Stimulated activated CD8-positive, alpha-beta memory T cell treated with anti-CD3 and anti-CD28 coated beads, Interleukin-4, amount 100 ng/mL, for 4 hours (primary cell): ENCODE data around the gene ZNF275.
"Not testable (repeated sequence)": the region's sequence is repeated elsewhere in the genome, so short reads cannot be mapped to it uniquely, and the experiment has no call there.

Source experiments
- DNase-seq, 2 donors: peaks; one replicate each; pipeline ENCODE4 v3.0.0-alpha.2; 2020; ENCODE audit warnings: low read depth in 2 of 2, low spot score in 1 of 2

The ZNF275 gene, protein sequence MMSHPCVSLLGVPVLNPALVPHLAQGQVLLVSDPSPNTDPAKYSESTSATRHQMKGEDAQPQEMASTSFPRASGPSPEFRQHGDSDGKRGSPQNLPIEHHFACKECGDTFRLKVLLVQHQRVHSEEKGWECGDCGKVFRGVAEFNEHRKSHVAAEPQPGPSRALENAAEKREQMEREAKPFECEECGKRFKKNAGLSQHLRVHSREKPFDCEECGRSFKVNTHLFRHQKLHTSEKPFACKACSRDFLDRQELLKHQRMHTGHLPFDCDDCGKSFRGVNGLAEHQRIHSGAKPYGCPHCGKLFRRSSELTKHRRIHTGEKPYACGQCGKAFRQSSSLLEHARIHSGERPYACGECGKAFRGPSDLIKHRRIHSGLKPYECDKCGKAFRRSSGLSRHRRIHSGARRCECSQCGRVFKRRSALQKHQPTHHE

DNA sequence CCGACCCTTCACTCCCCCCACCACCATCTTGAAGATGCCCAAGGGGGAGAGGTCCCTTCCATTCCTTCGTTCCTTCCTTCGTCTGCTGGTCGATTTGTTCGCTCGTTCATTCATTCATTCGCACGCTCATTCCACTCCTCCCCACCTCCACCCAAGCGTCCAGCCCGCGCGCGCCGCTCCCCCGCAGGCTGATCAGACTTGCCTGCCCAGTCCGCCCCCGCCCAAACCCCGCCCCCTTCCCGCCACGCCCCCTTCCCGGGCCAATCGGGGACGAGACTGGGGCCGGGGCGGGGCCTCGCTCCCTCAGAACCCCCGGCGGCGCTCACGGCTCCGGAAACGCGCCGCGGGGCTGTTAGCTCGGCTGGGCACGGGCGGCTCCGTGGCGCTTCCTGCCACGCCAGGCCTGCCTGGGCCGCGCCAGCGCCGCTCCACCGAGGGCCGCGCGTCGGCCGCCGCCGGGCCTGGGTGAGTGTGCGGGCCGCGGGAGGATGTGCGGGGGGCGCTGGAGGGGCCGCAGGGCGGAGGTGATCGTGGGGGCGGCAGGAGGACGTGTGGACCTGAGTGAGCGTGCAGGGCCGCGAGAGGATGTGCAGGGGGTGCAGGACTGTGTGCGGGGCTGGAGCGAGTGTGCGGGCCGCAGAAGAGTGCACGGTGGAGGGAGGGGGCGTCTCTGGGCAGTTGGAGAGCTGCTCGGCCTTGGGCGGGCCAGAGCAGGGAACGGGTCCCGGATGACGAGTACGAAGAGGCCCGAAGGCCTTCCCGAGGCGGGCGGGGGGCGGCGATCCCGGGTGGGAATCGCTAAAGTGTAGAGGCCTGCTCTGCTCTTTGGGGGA, at the start of gene ZNF275:
Gene ZNF275, plus strand, starts transcription at position 333 of the 833 bp plus-strand sequence. CDS start 2,527 bp downstream, outside the sequence.
- DNase-seq: peak; percentile 38 to 58

DNA sequence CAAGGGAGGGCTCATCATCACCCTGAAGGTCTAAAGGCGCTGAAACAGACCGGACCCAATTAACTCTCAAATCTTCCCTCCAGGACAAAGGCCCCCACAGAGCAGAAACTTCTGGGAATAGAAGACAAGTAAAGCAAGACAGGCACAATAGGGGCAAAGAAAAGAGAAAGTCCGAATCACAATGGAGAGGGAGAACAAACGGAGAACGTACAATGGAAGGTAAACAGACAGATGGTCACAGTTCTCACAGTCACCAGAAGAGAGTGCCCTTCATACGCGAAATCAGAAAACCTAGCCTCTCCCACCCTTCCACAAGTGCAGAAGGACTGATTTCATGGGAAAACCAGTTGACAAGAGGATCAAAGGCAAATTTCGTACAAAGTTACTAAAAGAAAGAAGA, 48.3 kb upstream of the ZNF275 start:
- DNase-seq: not testable (repeated sequence)

DNA sequence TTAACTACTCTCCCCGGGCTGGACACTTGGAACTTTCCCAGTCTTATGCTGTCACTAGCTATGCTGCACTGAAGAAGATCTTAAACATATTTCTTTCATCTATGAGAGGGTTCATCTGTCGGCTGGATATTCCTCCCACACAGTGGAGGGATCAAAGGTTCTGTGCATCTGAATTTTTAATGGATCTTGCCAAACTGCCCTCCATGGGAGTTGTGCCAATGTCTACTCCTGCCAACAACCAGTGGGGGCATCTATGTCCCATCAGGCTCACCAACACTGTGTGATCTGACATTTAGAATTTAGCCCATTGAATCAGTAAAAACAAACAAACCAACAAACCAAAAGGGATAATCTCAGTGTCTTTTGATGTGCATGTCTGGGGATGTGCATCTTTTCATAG, 45.1 kb upstream of the ZNF275 start:
- not testable (repeated sequence) for DNase-seq

DNA sequence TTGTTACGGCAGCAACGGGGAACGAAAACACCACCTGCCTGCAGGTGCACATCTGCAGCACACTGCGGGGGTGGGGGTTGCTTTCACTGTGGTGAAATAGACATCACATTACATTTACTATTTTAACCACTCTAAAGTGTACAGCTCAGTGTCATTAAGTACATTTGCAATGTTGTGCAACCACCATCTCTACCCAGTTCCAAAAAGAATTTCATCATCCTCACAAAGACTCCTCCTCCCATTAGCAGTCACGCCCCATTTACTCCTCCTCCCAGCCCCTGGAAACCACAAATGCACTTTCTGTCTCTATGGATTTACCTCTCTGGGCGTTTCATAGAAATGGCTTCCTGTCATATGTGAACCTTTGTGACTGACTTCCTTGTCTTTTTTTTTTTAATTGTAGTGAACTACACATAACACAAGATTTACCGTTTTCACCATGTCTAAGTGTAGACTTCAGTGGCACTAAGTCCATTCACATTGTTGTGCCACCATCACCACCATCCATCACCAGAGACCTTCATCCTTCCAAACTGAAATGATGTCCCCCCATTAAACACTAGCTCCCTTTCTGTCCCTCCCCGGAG, 40.4 kb upstream of the ZNF275 start:
- not testable (repeated sequence) for DNase-seq

DNA sequence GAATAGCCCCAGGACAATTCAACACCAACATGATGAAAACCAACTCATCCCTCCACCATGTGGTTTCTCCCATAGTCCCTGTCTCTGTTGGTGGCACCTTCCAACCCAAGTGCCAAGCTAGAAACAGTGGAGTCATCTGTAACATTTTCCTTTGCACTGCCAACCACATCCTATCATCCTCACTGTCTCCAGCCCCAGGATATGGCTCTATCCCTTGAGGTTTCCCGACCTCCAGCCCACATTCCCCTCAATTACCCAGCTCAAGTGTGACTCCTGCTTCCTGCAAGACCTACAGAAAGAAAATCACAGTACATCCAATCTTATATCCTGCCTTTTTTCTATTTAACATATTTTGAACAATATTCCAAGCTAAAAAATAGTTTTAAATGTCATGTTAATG, 36.6 kb upstream of the ZNF275 start:
- DNase-seq: no peak

DNA sequence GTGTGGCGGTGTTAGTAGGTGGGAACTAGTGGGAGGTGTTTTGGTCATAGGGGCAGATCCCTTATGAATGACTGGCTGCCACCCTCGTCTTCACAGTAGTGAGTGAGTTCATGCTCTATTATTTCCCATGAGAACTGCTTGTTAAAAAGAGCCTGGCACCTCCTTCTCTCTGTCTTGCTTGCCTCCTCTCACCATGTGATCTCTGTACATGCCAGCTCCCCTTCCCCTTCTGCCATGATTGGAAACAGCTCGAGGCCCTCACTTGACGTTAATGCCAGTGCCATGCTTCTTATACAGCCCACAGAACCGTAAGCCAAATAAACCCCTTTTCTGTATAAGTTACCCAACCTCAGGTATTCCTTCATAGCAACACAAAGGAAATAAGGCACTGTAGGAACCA, 34.1 kb upstream of the ZNF275 start:
- no peak for DNase-seq

DNA sequence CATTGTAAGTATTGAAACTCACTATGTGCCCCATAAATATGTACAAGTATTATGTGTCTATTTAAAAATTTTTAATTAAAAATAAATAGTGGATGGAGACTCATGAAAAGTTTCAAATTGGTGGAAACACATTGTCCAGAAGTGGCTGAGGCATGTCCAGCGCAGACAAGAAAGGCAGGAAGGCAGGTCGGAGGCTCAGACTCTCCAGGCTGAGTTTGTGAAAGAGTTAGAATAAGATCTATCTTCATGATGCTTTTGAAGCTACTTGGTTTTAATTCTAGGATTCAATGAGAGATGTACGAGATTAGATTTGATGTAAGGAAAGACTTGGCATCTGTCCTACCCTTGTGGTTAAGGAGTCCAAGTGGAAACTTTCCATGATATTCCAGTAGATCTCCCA, 32.2 kb upstream of the ZNF275 start:
- DNase-seq: no peak

DNA sequence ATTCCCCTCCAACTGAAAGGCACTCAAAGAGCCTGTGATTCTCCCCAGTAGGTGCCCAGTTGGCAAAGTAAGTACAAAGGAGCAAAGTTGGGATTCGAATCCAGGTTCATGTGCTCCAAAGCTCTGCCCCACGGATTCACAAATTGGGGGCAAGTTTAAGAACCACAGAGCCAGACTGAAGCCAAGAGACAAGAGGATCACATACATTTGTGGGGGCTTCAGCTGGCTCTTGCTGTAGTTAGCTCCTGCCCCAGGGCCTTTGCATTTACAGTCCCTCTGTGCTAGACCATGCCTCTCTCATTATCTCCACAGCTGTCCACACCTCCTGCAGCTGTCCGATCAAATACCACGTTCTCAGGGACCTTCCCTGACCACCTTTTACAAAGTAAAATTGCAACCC, 31.2 kb upstream of the ZNF275 start:
- DNase-seq: no peak

DNA sequence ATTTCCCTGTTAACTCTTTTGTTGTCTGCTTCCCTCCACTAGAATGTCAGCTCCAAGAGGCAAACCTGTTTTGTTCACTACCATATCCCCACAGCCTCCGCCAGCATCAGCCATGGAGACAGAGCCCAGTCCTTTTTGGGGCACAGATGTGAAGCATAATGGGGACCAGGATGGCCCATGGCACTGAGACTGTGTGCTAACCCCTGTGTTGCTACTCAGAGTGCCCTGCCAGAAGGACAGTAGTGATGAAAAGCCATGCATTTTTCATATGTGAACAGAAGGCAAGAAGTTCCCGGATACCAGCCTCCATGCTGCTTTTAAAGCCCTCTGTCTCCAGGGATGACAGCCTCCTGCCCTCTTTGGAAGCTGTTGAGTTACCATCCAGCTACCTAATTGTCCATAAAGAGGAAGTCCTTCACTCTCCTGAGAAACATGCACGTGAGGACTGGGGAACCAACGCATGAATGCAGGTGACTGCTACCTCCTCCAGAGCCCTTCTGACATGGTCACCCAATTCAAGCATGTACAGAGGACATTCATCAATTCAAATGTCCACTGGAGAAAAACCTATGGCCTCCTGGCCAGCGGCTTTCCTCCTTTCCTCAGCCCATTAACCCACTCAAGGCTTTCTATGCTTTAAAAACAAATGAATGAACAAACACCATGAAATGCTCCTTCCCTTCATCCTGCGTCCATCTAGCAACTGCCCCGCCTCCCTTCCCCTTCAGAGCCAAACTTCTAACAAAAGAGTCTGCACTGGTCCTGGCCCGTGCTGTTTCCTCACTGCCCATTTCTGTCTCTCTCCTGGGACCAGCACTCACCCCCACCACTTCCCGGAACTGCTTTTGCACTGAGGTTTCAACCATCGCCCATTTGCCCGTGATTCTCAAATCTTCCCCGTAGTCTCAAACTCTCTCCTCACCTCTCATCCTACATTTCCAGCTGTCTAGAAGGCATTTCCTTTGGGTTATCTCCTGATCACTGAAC, 30.4 kb upstream of the ZNF275 start:
- DNase-seq: no peak

DNA sequence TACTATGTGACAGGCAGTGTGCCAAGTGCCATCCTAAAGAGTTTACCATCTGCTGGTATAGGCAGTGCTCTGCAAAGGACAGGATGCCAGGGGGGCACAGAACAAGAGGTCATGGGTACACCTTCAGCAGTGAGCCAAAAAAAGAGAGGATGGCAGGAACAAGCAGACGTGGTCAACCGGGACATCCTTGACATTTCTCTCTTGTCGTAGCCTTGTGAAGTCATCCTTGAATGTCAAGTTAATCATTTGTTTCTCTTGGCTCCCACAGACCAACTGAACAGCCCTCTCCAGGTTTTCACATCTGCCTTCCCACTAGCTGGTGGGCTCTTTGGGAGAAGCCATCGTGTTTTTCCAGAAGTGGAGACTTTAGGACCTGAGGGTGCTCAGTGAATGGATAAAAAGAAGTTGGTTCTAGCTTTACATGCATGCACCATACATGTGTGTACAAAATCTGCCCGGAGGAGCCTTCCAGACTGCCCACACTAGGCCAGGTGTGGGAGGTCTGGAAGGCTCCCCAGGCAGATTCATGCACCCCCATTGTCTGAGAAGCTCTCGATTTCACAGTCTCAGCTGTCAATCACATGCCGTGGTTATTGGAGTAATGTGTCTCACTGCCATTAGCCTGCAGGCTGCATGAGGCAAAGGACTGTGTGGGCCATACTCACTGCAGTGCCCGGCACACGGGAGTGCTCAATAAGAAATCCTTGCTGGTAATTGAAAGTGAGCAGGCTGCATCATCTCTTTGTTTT, 28.8 kb upstream of the ZNF275 start:
- DNase-seq: no peak

DNA sequence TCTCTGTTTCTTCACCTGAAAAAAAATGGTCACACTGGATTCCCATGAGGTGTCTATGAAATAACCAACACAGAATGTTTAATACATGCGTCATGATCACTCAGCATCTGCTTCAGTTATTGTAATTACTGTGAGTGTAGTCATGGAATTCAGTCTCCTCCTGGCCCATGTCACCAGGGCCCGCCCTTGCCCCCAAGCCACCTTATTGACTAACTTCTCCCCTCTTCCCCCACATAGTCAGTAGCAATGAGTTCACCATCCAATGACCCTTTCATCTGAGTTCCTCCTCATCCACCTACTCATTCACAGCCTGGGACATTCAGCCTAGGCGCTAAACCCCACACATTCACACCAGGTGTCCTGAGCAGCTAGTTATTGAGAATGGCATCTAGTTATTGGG, 28.0 kb upstream of the ZNF275 start:
- no peak for DNase-seq

DNA sequence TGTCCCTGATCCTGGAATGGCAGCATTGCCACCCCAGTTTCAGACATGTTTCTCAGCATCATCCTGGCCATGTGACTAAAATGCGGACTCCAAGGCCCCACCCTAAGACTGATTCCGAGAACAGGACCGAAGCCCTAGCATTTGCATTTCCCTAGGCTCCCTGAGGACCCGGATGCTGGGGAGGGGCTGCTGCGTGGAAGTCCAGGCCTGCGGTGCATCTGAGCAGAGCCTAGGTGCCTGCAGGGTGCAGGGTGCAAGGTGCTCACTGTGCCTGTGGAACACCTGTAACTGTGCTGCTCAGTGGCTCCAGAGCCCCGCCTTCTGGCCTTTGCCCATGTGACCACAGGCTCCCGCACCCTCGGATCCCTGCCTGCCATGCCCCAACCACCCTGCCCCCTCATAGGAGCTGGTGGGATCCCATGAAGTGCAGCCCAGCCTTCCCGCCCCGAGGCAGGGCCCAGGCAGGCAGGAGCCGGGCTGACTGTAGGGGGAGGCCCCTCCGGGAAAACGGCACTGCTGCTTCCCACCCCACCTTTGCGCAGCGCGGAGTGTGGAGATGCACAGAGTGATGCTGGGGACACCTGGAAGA, 27.3 kb upstream of the ZNF275 start:
- no peak for DNase-seq

DNA sequence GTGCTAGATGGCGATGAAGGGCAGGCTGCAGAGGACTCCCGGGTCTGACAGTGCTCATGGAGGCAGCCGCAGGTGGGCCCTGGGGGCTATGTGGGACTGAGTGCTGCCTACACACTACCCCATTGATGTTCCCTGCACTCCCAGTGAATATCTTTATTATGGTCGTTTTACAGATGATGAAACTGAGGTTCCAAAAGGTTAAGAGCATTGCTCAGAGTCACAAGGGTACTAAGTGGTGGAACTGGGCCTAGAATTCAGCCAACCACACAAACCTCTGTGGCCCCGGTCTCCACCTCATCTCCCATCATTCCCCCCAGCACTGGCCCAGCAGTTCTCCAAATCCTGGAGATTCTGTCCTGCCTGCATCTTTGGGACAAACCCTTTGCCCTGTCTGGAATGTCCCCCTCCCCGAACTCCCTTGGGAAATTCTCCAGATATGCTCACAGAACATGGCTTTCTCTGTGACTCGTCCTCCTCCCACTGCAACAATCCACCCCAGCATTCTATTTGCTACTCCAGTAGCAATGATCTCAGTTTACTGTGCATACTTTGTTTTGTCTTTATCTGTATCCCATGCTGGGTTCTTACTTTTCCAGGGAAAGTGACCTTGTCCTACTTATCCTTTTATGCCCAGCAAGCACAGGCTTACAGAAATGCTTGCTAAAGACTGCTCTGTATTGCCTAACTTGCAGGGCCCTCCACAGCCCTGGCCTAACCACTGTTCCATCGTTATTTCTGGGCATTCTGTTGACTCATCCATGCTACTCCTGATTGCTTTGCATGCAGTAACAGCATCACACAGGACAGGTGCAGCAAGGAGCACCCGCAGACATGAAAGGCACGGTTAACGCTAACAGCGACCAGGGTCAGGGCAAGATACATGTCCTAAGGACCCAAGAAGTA, 26.4 kb upstream of the ZNF275 start:
- DNase-seq: no peak

DNA sequence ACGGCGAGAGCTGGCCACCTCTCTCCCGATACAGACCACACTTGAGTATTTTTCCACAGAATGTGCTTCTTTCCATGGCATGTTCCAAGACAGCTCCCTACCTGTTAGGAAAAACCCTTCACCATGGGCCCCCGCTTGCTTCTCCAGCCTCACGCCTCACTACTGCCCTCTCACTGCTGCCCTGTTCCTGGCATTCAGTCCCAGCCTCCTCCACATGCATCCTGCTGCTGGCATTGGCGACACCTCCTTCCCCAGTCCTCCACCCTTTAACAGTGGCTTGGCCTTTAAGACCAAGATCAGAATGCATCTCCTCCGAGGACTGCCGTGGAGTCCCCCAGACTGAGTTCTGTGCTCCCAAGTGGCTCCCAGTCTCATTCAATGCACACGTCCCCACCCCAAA, 23.1 kb upstream of the ZNF275 start:
- DNase-seq: no peak

DNA sequence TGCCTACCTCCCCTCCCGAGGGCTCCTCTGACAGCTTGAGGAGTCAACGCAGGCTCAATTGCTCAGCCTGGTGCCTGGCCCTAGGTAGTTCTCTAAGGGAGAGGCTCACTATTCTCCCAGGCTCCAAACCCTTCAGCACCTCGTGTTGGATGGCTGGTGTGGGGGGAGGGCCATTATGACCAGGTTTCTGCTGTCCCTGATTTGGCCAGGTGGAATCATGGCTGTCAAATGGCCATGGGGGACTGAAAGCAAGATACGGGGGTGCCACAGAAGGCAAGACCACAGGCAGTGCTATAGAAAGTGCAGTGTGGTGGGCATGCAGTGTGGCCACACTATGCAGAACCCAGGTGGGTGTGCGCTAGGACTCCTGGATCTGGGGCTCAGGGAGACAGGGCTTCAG, 21.9 kb upstream of the ZNF275 start:
- no peak for DNase-seq

DNA sequence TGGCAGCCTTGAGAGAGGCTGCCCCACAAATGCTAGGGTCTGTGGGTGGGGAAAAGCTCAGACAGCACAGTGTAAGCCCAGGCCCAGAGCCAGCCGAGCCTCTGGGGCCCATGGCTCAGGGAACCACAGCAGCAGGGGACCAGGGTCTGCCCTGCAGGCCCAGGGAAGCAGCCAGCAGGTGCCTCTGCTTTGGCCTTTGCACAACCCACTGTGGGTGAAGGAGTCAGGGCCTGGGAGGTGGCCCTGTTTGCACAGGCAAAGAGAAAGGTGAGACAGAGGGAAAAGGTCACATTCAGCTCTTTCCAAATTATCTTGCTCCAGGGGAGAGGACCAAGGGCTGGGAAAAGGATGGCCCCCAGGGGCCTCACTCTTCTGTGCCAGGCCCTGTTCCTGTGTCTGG, 21.1 kb upstream of the ZNF275 start:
- DNase-seq: no peak

DNA sequence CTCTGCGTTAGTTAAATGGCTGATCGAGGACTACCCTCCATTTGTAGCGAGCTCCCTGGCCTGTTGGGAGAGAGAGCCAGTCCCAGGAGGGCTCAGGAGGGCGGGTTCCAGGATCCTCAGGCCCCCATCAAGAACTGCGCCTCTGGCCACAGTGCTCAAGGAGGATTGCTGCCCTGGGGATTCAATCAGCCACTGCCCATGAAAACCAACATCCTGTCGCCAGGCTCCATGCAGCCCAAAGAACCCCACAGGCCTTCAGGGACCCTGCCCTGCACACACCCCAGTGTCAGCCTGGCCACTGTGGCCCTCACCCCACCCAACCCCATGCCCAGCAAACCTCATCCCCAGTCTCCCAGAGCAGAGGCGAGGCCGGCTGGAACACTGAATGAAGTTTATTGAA, 16.6 kb upstream of the ZNF275 start:
- DNase-seq: no peak

DNA sequence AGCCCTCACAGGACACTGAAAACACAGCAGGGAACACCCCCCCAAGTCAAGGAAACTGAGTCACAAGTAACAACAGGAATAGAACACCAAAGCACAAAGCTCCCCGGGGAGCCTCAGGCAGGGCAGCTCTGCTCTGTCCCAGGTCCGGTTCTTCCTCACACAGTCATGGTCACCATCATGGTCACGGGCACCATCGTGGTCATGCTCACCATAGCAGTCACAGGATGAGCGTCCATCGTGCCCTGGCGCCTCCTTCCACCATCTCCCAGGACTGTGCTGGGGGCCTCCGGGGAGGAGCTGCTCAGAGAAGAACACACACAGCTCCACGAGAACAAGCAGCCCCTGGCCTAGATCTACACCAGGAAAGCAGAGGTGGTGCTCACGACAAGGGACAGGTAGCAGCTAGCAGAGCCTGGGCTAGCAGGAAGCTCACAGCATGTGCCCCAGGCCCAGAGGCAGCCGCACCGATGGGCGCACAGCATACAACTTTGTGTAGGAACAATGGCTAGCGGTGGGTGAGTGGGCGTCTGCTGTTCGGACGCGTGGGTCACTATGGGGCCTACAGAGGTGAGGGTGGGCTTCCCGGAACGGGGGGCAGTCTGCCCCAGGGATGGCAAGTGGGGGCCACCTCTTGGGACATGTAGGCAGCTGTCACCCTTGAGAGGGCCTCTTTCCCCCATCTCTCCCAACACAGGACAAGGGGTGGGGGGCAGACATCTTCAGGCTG, 15.8 kb upstream of the ZNF275 start:
- DNase-seq: no peak
